ENCODE results near the gene TSC2.
"Not testable (repeated sequence)": the region's sequence is repeated elsewhere in the genome, so short reads cannot be mapped to it uniquely, and the experiment has no call there.

Gene TSC2

GRCh38 chr16:2123706-2124376, 76.1 kb downstream of the TSC2 start:
- DNase-seq (ENCODE audit: low spot score): not testable (repeated sequence)

DNA sequence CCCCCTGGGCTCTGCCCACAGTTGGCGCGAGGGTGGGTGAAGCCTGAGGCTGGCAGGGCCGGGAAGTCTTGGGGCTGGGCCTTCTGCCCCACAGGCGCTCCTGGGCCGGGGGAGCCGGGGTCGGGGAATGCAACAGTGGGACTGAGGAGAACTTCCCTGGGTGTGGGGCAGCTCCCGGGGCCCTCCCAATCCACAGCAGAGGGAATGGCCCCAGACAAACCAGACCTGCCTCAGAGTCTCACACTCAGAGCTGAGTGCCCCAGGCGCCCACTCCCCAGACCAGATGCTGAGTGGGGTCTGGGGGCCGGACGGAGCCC, 76.5 kb downstream of the TSC2 start:
- not testable (repeated sequence) for DNase-seq (ENCODE audit: low spot score)

GRCh38 chr16:2124694-2125444, 77.1 kb downstream of the TSC2 start:
- not testable (repeated sequence) for DNase-seq (ENCODE audit: low spot score)

GRCh38 chr16:2125609-2126008, 77.8 kb downstream of the TSC2 start:
- not testable (repeated sequence) for DNase-seq (ENCODE audit: low spot score)

DNA sequence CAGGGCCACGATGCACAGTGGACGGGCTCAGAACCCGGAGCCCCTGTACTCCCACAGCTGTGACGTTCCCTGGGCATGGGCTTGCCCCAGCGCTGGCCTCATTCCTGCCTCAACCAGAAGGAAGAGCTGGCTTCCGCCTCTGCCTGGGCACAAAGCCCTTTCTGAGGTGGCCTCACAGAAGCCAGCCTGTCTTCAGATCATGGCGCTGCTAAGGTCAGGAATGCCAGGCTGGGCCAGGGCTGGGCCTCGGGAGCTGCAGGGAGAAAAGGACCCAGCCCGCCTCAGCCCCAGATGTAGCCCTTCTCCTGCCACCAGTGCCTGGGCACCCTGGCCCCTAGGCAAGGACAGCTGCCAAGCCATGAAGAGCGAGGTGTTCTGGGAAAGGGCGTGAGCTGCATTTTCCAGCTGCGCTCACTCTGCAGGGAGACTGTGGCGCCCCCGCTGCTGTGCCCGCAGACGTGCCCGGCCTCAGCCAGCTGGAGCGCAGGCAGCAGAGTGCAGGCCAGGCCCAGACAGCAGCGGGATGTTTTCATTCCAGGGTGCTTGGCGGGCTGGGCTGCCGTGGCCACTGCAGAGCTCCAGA, 78.5 kb downstream of the TSC2 start:
- not testable (repeated sequence) for DNase-seq (ENCODE audit: low spot score)

DNA sequence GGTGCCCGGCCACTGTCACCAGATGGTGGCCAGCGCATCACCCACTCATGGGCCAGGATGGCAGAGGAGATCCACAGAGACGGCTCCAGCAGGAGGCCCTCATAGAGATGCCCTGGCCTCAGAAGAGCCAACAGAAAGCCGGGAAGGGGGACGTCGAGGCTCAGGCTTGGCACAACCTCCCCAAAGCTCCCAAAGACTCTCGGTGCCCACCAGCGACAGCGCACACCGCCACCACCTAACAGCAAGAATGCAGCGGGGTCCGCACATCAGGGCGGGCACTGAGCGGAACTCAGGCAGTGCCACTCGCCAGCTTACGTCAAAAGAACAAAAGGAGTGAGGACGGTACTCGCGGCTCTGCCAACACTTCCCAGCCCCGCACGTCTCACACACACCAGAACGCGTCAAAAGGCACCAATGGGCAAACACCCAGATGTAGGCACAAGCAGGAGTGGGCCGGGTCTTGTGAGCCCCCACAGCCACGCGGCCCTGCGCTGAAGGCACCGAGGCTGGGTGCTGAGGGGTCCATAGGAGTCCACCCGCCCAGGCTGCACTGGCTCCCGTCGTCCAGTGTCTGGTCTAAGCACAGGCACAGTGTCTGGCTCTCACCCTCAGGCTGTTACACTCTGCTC, 79.3 kb downstream of the TSC2 start:
- DNase-seq (ENCODE audit: low spot score): not testable (repeated sequence)

- DNase-seq (ENCODE audit: low spot score): peak; percentile 60
These were observed 80.0 kb downstream of the TSC2 start for GRCh38 chr16:2127630-2128280.

- not testable (repeated sequence) for DNase-seq (ENCODE audit: low spot score)
These were observed 81.5 kb downstream of the TSC2 start for GRCh38 chr16:2129251-2129650.

GRCh38 chr16:2129890-2130447, 82.2 kb downstream of the TSC2 start:
- not testable (repeated sequence) for DNase-seq (ENCODE audit: low spot score)

- DNase-seq (ENCODE audit: low spot score): not testable (repeated sequence)
These were observed 86.0 kb downstream of the TSC2 start for GRCh38 chr16:2133797-2134196.

GRCh38 chr16:2135071-2135470, 87.3 kb downstream of the TSC2 start:
- not testable (repeated sequence) for DNase-seq (ENCODE audit: low spot score)

GRCh38 chr16:2135770-2136490, 88.1 kb downstream of the TSC2 start, which contains the start of gene PKD1:
PKD1 (minus strand) TSS chr16:2135898; CDS start chr16:2135689, 209 bp downstream.
- peak; percentile 95 for DNase-seq (ENCODE audit: low spot score)

All from hematopoietic multipotent progenitor cell treated with erythropoietin and hydrocortisone succinate and interleukin-3 and kit ligand, for 17 days (in vitro differentiated cells).